BE2C (cell line): ENCODE data around the gene ZBTB47.
A peak's percentile ranks its signal among the peaks of the same experiment; 100 is the strongest.

Source experiments
- DNase-seq: peaks from one replicate; pipeline ENCODE4 v3.0.0-alpha.2; 2020
- H3K27me3 ChIP-seq: fragments of 250-450 bp; sonication (Bioruptor Pico); 2 replicates; pipeline ENCODE4 v1.5.1; 2020; ENCODE audit warnings: mild to moderate bottlenecking
- H3K36me3 ChIP-seq: fragments of 250-450 bp; sonication (Bioruptor Pico); 2 replicates; pipeline ENCODE4 v1.5.1; 2020; ENCODE audit warnings: mild to moderate bottlenecking
- H3K4me1 ChIP-seq: fragments of 250-450 bp; sonication (Bioruptor Pico); 2 replicates; pipeline ENCODE4 v1.5.1; 2020
- H3K4me3 ChIP-seq: 2 replicates; pipeline ENCODE4 v1.5.1; 2011; ENCODE audit warnings: low read depth, low read length
- H3K9me3 ChIP-seq: fragments of 250-450 bp; sonication (Bioruptor Pico); 2 replicates; pipeline ENCODE4 v1.5.1; 2020
- CTCF ChIP-seq: IDR thresholded peaks from 2 replicates; pipeline ENCODE4 v1.5.1; 2012; ENCODE audit warnings: mild to moderate bottlenecking, low read depth, low read length

ZBTB47 gene

GRCh38 chr3:42612928-42613327 lies 40.6 kb upstream of the ZBTB47 start:
- no peak for DNase-seq
- TF ChIP-seq CTCF: no peak
- no peaks in the 10 kb centered on the region for H3K36me3 ChIP-seq

GRCh38 chr3:42613462-42613861 lies 40.0 kb upstream of the ZBTB47 start:
- Histone ChIP-seq H3K36me3 (no peaks in the 10 kb centered on the region), H3K27me3 (no peaks in the 10 kb centered on the region), H3K4me1 (no peaks in the 10 kb centered on the region), H3K4me3 (no peak overlapping the region), H3K9me3 (no peaks in the 10 kb centered on the region)
- no peak for DNase-seq
- peak; percentile 36 for TF ChIP-seq CTCF

More at GRCh38 chr3:42612928-42613327, 40.6 kb upstream of the ZBTB47 start:
- Histone ChIP-seq H3K4me3 (no peak overlapping the region), H3K27me3 (no peaks in the 10 kb centered on the region), H3K4me1 (no peaks in the 10 kb centered on the region), H3K9me3 (no peaks in the 10 kb centered on the region)

- Histone ChIP-seq H3K4me3 (no peak overlapping the region), H3K36me3 (peaks cover 9% of the 10 kb centered on the region; the same call in 1 of the 2 replicates), H3K4me1 (no peaks in the 10 kb centered on the region), H3K9me3 (no peaks in the 10 kb centered on the region), H3K27me3 (no peaks in the 10 kb centered on the region)
- TF ChIP-seq CTCF: no peak
- DNase-seq: no peak
Observed at GRCh38 chr3:42631620-42632019, 21.9 kb upstream of the ZBTB47 start.

GRCh38 chr3:42632146-42632545 lies 21.4 kb upstream of the ZBTB47 start:
- Histone ChIP-seq H3K36me3 (peaks cover 14% of the 10 kb centered on the region; the same call in 1 of the 2 replicates), H3K4me1 (no peaks in the 10 kb centered on the region), H3K9me3 (no peaks in the 10 kb centered on the region), H3K27me3 (no peaks in the 10 kb centered on the region), H3K4me3 (no peak overlapping the region)
- DNase-seq: no peak
- TF ChIP-seq CTCF: no peak

- peaks cover 14% of the 10 kb centered on the region for H3K36me3 ChIP-seq
Observed at GRCh38 chr3:42633544-42633943, 20.0 kb upstream of the ZBTB47 start.

GRCh38 chr3:42635111-42635510 lies 18.4 kb upstream of the ZBTB47 start:
- DNase-seq: no peak
- Histone ChIP-seq H3K4me1 (no peaks in the 10 kb centered on the region), H3K36me3 (peaks cover 19% of the 10 kb centered on the region), H3K9me3 (no peaks in the 10 kb centered on the region), H3K4me3 (no peak overlapping the region), H3K27me3 (no peaks in the 10 kb centered on the region)
- 0 out of 2 replicates have a peak, but pooled peaks have one; percentile 12 for TF ChIP-seq CTCF

More at GRCh38 chr3:42633544-42633943, 20.0 kb upstream of the ZBTB47 start:
- TF ChIP-seq CTCF: no peak
- DNase-seq: no peak
- Histone ChIP-seq H3K4me3 (no peak overlapping the region), H3K27me3 (no peaks in the 10 kb centered on the region), H3K4me1 (no peaks in the 10 kb centered on the region), H3K9me3 (no peaks in the 10 kb centered on the region)
